Dermis microvascular lymphatic vessel endothelial cell (primary cell): ENCODE measurements around the gene FCRL2. TPM values are rescaled to one million over a fixed set of nuclear protein-coding genes. Genes with fewer than 3 reads are reported as not detected.
"Not testable (repeated sequence)": the region's sequence is repeated elsewhere in the genome, so short reads cannot be mapped to it uniquely, and the experiment has no call there.

Source experiments
- DNase-seq, 2 donors: peaks; one replicate each; pipeline versions ENCODE4 v3.0.0 to v3.0.0-alpha.2; 2010; ENCODE audit warnings: low read depth in 2 of 2
- total RNA-seq: library from RNA; depleted of rRNA; stranded (reverse); fragments of >200 nt; gene quantifications from 2 replicates; pipeline ENCODE4 v1.2.1, GENCODE V29; 2014

The FCRL2 gene
- total RNA-seq, 1 donor from 2014 or later, result not detected

- no peak for DNase-seq
These were observed 23.3 kb downstream of the FCRL2 start for GRCh38 chr1:157753611-157754010.

GRCh38 chr1:157751283-157751682 lies 25.6 kb downstream of the FCRL2 start:
- no peak for DNase-seq

GRCh38 chr1:157748262-157748817 lies 28.6 kb downstream of the FCRL2 start:
- no peak for DNase-seq

DNA sequence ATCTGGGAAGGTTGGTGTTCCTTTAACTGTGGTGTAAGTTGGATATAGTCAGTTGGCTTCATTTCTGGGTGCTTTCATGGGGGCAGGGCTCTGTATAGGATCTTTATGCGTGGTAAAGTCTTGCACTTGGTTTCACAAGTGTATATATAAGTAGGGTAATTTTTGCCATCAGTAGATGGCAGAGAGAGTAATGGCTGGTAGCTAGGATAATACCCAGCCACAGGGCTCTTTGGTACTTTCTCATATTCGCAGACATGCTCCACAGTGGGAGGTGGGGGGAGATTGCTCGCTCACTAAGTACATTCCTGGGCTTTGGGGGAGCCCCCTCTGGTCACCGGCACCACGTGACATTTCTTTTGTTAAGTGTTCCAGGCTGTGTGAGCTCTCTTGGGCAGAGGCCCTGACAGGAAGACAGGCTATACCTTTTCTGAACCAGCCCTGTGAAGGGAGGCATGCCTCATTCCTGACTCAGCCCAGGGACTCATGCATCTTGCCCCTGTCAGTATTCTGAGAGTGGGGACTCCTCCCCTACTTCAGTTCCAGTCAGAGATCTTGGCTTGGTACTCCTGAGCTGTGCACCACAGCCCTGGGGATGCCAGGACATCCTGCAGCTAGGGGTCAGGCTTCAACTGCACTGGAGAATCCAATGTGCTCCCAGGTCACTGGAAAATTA lies 37.6 kb downstream of the FCRL2 start:
- no peak for DNase-seq

- not testable (repeated sequence) for DNase-seq
These were observed 40.9 kb downstream of the FCRL2 start for GRCh38 chr1:157735991-157736390.

DNA sequence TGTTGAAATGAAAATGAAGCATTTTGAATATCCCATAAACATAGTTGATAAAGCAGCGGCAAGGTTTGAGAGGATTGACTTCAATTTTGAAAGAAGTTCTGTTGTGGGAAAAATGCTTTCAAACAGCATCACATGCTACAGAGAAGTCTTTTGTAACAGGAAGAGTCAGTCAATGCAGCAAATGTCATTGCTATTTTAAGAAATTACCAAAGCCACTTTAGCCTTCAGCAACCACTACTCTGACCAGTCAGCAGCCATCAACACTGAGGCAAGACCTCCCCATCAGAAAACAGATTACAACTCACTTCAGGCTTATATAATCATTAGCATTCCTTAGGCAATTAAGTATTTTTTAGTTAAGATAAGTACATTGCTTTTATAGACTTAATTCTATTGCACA lies 42.6 kb downstream of the FCRL2 start:
- no peak for DNase-seq

- DNase-seq, result no peak
These were observed 44.2 kb downstream of the FCRL2 start for GRCh38 chr1:157732755-157733154.

DNA sequence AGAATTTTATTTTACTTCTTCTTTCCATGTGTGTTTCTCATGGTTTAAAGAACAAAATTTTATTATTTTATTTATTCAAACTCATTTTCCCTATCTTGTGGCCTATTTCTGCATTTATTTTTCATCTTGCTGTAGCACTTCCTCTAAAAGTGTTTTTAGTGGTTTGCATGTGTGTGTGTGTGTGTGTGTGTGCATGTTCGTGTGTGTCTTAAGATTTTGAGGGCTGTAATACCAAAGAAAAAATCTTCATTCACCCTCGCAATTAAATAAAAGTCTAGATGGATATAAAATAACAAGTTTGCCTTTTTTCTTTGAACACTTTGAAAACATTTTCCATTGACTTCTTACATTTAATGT lies 51.7 kb downstream of the FCRL2 start:
- no peak for DNase-seq

DNA sequence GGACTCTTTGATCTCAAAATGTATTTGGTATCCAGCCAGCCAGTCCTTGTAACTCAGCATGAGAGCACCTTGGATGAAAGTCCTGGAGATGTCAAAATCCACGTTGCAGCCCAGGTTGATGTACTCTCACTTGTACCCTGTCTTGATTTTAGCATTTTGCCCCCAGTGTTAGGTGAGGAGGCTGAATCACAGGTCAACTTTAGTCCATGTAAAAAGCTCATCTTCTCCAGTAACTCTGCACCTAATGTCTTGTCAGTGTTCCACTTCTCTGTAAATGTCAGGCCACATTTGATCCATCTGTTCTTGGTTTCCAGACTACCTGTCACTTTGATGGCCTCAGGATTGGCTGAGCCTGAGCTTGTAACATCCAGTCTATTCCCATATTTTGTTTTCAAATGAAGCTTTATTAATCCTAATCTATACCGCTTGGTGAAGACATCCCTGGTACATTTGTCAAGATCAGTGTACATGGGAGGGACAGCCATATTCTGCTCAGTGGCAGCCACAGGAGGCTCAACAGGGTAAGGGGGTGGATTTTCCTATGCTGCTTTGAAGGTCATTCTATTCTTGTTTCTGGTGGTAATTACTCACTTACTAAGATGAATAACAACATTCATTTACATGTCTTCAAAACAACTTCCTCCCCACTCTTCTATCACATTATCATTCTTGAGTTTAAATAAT lies 52.3 kb downstream of the FCRL2 start:
- no peak for DNase-seq

GRCh38 chr1:157723157-157723556 lies 53.8 kb downstream of the FCRL2 start:
- DNase-seq, result no peak

DNA sequence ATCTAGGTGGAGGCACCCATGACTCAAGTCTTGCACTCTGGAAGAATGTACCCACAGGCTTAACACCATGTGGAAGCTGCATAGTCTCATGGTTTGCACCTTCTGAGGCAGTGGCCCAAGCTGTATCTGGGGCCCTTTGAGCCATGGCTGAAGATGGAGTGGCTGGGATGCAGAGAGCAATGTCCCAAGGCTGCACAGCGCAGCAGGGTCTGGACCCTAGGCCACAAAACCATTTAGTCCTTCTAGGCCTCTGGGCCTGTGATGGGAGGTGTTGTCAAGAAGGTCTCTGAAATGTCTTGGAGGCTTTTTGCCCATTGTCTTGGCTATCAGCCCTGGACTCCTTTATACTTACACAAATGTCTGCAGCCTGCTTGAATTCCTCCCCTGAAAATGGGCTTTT lies 54.9 kb downstream of the FCRL2 start:
- no peak for DNase-seq

DNA sequence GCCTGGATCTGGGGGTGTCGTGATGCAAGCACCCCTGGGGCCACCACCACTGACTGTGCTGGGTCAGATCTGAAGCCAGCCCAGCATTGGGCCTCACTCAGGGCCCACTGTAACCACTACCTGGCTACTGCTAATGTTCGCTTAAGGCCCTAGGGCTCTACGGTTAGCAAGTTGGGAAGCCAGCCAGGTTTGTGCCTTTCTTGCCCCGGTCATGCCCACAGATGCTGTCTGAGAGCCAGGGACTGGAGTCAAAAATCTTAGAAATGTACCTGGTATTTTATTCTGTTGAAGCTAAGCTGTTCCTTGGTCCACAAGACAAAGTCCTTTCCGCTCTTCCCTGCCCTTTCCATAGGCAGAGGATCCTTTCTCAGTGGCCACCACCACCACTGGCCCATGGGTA lies 61.2 kb downstream of the FCRL2 start:
- DNase-seq, result no peak

DNA sequence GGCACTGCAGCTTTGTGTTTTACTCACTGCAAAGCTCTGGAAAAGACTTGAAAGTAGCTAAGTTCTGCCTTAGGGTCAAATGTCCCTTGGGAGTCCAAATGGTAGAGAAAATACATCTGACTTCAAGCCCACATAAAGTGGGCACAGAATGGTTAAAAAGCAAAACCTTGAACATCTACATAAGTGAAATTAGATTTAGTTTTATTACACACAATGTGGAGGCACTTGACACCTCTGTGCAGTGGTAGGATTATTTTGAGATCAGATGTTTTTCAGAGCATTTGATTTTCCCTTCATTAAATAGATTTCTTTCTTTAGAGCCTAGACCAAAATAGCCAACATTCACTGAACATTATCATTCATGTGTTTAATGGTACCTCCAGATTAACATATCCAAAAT lies 65.1 kb downstream of the FCRL2 start:
- no peak for DNase-seq

- no peak for DNase-seq
These were observed 72.1 kb downstream of the FCRL2 start for GRCh38 chr1:157704878-157705277.

DNA sequence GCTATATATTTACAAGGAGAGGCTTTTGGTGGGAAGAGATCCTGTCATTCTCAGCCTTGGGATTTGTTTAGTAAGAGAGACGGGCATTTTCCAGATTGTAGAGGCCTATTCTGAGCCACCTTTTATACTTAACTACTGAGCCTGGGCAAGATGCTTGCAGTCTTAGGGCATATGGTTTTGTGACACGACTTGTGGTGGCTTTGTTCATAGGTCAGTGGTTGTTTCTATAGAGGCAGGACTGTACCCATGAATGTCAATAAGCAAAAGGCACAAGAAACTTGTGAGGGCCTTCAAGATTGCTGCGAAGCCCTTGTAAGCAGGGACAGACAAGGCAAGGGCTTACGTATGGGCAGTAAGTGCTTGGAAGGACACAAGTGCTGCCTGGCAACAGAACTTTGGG lies 73.0 kb downstream of the FCRL2 start:
- no peak for DNase-seq

- no peak for DNase-seq
These were observed 74.6 kb downstream of the FCRL2 start for GRCh38 chr1:157702308-157702825.

DNA sequence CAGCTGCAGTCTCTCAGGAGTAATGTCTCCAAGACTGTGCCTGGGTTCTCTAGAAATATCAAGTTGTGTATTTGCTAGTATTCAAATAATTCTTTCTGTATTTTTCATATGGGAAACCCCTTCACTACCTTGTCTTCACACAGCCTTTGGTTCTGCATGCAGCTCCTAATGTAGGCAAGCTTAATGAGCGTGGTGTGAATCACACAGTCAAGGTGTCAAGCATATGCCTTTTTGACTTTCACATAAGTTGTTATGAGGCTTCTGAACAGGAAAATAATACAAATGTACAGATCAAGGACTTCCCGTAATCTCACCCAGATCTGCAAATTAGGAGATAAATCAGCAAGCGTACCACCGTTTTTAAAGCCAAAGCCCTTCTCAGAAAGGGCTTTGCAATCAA lies 76.2 kb downstream of the FCRL2 start, which contains the start of gene FCRL3:
TSS of gene FCRL3 (minus strand) at position 38 of the 400 bp plus-strand sequence. CDS start 280 bp downstream, outside the sequence.
- DNase-seq, result no peak

- DNase-seq, result no peak
These were observed 76.6 kb downstream of the FCRL2 start for GRCh38 chr1:157700305-157700704.

- no peak for DNase-seq
These were observed 79.0 kb downstream of the FCRL2 start for GRCh38 chr1:157697781-157698569.

- no peak for DNase-seq
These were observed 79.8 kb downstream of the FCRL2 start for GRCh38 chr1:157696966-157697628.
